Neural progenitor cell (in vitro differentiated cells): ENCODE results near the gene RAI1. TPM values are rescaled to one million over a fixed set of nuclear protein-coding genes. Genes with fewer than 3 reads are reported as not detected.
A peak's percentile ranks its signal among the peaks of the same experiment; 100 is the strongest.

Experiments used
- DNase-seq: peaks from one replicate; pipeline ENCODE4 v3.0.0-alpha.2; 2016; ENCODE audit warnings: low spot score
- H2AFZ ChIP-seq: fragments of 200-600 bp; sonication (generic); replicated peaks from 2 replicates; pipeline ENCODE4 v1.6.1; 2016; ENCODE audit warnings: antibody characterized with exemption
- H3F3A ChIP-seq: fragments of 200-600 bp; sonication (generic); 2 replicates; pipeline ENCODE4 v1.6.1; 2016; ENCODE audit warnings: antibody characterized with exemption, low read depth
- H3K27ac ChIP-seq: fragments of 200-600 bp; sonication (generic); 2 replicates; pipeline ENCODE4 v1.5.1; 2016; ENCODE audit warnings: mild to moderate bottlenecking
- H3K27me3 ChIP-seq: fragments of 200-600 bp; sonication (generic); 2 replicates; pipeline ENCODE4 v1.6.1; 2016; ENCODE audit warnings: mild to moderate bottlenecking, moderate library complexity
- H3K36me3 ChIP-seq: fragments of 200-600 bp; sonication (generic); 2 replicates; pipeline ENCODE4 v1.5.1; 2016
- H3K4me1 ChIP-seq: fragments of 200-600 bp; sonication (generic); 2 replicates; pipeline ENCODE4 v1.6.1; 2016; ENCODE audit warnings: mixed run types
- H3K4me2 ChIP-seq: fragments of 200-600 bp; sonication (generic); 2 replicates; pipeline ENCODE4 v1.6.1; 2016
- H3K4me3 ChIP-seq: fragments of 200-600 bp; sonication (generic); 2 replicates; pipeline ENCODE4 v1.5.1; 2016
- H3K79me2 ChIP-seq: fragments of 200-600 bp; sonication (generic); 2 replicates; pipeline ENCODE4 v1.6.1; 2016; ENCODE audit warnings: low read depth
- H3K9ac ChIP-seq: fragments of 200-600 bp; sonication (generic); 2 replicates; pipeline ENCODE4 v1.6.1; 2016
- H3K9me3 ChIP-seq: fragments of 200-600 bp; sonication (generic); 2 replicates; pipeline ENCODE4 v1.5.1; 2016; ENCODE audit warnings: low read depth
- H4K20me1 ChIP-seq: fragments of 200-600 bp; sonication (generic); 2 replicates; pipeline ENCODE4 v1.6.1; 2016; ENCODE audit warnings: low read depth
- H3K27ac Mint-ChIP-seq: 3 replicates; pipeline ENCODE4 v1.8.0; 2021; ENCODE audit warnings: mixed read lengths
- H3K27me3 Mint-ChIP-seq: 2 replicates; pipeline ENCODE4 v1.8.0; 2022; ENCODE audit warnings: low read depth, mild to moderate bottlenecking, inconsistent platforms, moderate library complexity, mixed read lengths; ENCODE audit not compliant: insufficient read depth
- H3K36me3 Mint-ChIP-seq: 3 replicates; pipeline ENCODE4 v1.8.0; 2021; ENCODE audit warnings: mixed read lengths
- H3K4me1 Mint-ChIP-seq: 3 replicates; pipeline ENCODE4 v1.8.0; 2021; ENCODE audit warnings: mixed read lengths
- H3K4me3 Mint-ChIP-seq: 3 replicates; pipeline ENCODE4 v1.8.0; 2021; ENCODE audit warnings: mild to moderate bottlenecking, moderate library complexity, mixed read lengths
- H3K9me3 Mint-ChIP-seq: 3 replicates; pipeline ENCODE4 v1.8.0; 2020; ENCODE audit warnings: mixed read lengths
- CTCF ChIP-seq: fragments of 200-600 bp; sonication (generic); IDR thresholded peaks from 2 replicates; pipeline ENCODE4 v1.5.1; 2017; ENCODE audit warnings: antibody characterized with exemption, mild to moderate bottlenecking
- EZH2 ChIP-seq: fragments of 200-600 bp; sonication (generic); IDR thresholded peaks from 2 replicates; pipeline ENCODE4 v1.6.1; 2017; ENCODE audit warnings: antibody characterized with exemption, mild to moderate bottlenecking, moderate library complexity
- EZH2phosphoT487 ChIP-seq: fragments of 200-600 bp; sonication (generic); IDR thresholded peaks from 2 replicates; pipeline ENCODE4 v1.6.1; 2017; ENCODE audit warnings: antibody characterized with exemption
- total RNA-seq: library from RNA; depleted of rRNA; stranded (reverse); fragments of >200 nt; gene quantifications from 2 replicates; pipeline ENCODE4 v1.2.3, GENCODE V29; 2015; ENCODE audit warnings: low replicate concordance

Gene RAI1
- total RNA-seq, 1 donor from 2014 or later = 27.4 TPM

DNA sequence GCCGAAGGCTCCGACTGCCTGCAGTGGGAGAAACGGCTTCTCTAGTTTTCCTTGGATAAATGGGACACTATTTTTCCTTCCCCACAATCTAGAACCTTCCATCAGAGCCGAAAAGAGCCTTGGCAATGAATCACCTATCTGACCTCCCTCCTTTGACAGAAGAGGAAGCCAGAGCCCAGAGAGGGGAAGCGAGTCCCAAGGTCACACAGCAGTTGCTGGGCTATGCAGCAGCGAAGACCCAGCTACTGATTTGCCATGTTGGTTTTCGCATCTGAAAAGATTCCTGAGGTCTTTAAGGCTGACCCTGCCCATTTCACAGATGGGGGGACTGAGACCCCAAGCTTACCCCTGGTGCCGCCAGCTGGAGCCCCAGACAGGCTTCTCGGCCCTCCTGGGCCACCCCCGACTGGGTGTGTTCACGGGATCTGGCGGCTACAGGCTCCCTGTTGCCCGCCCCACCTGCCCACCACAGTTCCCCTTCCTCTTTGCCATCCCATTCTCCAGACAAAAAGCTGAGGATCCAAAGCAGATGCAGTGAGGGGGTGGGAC is 45.9 kb downstream of the RAI1 start:
- Histone ChIP-seq H3K79me2 (peaks cover 11% of the 10 kb centered on the region), H3K9ac (no peak overlapping the region), H3K4me2 (no peak overlapping the region)

GRCh38 chr17:17728146-17728545 is 46.9 kb downstream of the RAI1 start:
- Histone ChIP-seq H3K27me3 (peaks cover 42% of the 10 kb centered on the region), H3K4me1 (peaks cover 13% of the 10 kb centered on the region), H3K9ac (no peak overlapping the region), H3F3A (peaks cover 34% of the 10 kb centered on the region), H3K36me3 (no peaks in the 10 kb centered on the region), H3K4me3 (no peak overlapping the region), H3K4me2 (no peak overlapping the region), H3K79me2 (peaks cover 11% of the 10 kb centered on the region), H3K27ac (no peak overlapping the region), H3K9me3 (no peaks in the 10 kb centered on the region), H4K20me1 (peaks cover 97% of the 10 kb centered on the region), H2AFZ (no peak overlapping the region)
- no peaks in the 10 kb centered on the region for H3K9me3 Mint-ChIP-seq
- peaks cover 1% of the 10 kb centered on the region for H3K36me3 Mint-ChIP-seq
- H3K27me3 Mint-ChIP-seq = peaks cover 8% of the 10 kb centered on the region
- peak overlapping the region; percentile 59 for H3K27ac Mint-ChIP-seq
- no peak for DNase-seq
- H3K4me3 Mint-ChIP-seq = peak overlapping the region; percentile 59
- H3K4me1 Mint-ChIP-seq = peaks cover 57% of the 10 kb centered on the region
- no peak for TF ChIP-seq CTCF

More for the DNA sequence above, 45.9 kb downstream of the RAI1 start:
- Mint-ChIP-seq H3K9me3 (no peaks in the 10 kb centered on the region), H3K27me3 (peaks cover 11% of the 10 kb centered on the region), H3K4me1 (peaks cover 56% of the 10 kb centered on the region), H3K4me3 (peak overlapping the region; percentile 76), H3K36me3 (peaks cover 1% of the 10 kb centered on the region), H3K27ac (no peak overlapping the region)
- TF ChIP-seq EZH2 = no peak
- no peak for TF ChIP-seq EZH2phosphoT487
- TF ChIP-seq CTCF = no peak
- H4K20me1 ChIP-seq = peaks cover 97% of the 10 kb centered on the region
- H3K36me3 ChIP-seq = no peaks in the 10 kb centered on the region
- no peak for DNase-seq
- peaks cover 41% of the 10 kb centered on the region for H3F3A ChIP-seq
- H3K4me3 ChIP-seq = no peak overlapping the region
- H3K4me1 ChIP-seq = peaks cover 21% of the 10 kb centered on the region
- H3K27me3 ChIP-seq = peaks cover 52% of the 10 kb centered on the region
- no peak overlapping the region for H2AFZ ChIP-seq
- no peak overlapping the region for H3K27ac ChIP-seq
- no peaks in the 10 kb centered on the region for H3K9me3 ChIP-seq

DNA sequence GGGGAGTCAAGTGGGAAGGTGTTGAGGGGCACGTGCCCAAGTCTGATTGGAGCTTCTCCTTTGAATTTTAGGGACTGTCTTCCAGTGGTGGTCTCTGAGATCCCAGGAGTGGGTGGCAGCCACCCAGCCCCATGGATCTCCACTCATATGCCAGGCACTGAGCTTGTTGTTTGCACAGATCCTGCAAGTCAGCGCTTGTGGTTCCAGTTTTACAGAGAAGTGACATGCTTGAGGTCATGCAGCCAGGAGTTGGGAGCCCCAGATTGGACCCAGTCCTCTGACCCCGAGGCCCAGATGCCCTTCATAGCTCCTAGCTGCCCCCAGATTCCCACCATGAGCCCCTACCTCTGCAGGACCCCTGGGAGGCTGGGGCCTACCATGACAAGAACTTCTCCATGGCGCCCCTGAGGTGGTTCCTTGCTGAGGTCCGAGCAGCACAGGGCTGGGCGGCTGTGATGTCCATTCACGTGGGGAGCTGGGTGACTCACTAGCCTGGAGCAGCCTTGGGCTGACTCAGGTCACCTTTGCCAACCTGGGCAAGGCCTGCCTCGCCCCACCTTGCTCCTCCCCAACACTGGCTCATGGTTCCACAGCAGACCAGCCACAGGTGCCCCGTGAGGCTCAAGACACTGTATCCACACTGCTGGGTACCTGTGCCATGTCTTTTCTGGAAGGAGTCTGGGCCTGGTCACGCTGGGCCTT is 47.4 kb downstream of the RAI1 start:
- Histone ChIP-seq H3K4me2 (no peak overlapping the region), H3K36me3 (no peaks in the 10 kb centered on the region), H3K4me3 (no peak overlapping the region), H4K20me1 (peaks cover 98% of the 10 kb centered on the region), H3K79me2 (peaks cover 11% of the 10 kb centered on the region), H3K4me1 (peaks cover 12% of the 10 kb centered on the region), H3K27ac (no peak overlapping the region), H2AFZ (no peak overlapping the region), H3F3A (peaks cover 30% of the 10 kb centered on the region), H3K9ac (no peak overlapping the region), H3K9me3 (no peaks in the 10 kb centered on the region), H3K27me3 (peaks cover 38% of the 10 kb centered on the region)
- DNase-seq = no peak
- H3K4me1 Mint-ChIP-seq = peaks cover 56% of the 10 kb centered on the region
- no peaks in the 10 kb centered on the region for H3K9me3 Mint-ChIP-seq
- peaks cover 1% of the 10 kb centered on the region for H3K36me3 Mint-ChIP-seq
- H3K4me3 Mint-ChIP-seq = no peak overlapping the region
- TF ChIP-seq EZH2phosphoT487 (no peak), EZH2 (no peak), CTCF (no peak)
- H3K27me3 Mint-ChIP-seq = peaks cover 8% of the 10 kb centered on the region
- no peak overlapping the region for H3K27ac Mint-ChIP-seq
